GM23338 (cell line): ENCODE data around the gene MYO5C. TPM values are rescaled to one million over a fixed set of nuclear protein-coding genes. Genes with fewer than 3 reads are reported as not detected.

Experiments used
- ATAC-seq: fragments of 200-7000 bp; cut with Tn5 transposase; 3 replicates; pipeline ENCODE4 v1.9.1; 2020
- DNase-seq: peaks from one replicate; pipeline ENCODE4 v3.0.0-alpha.2; 2015; ENCODE audit warnings: low spot score
- H2AFZ ChIP-seq: fragments of 200-600 bp; sonication (generic); 2 replicates; pipeline ENCODE4 v1.8.0; 2016; ENCODE audit warnings: antibody characterized with exemption, mild to moderate bottlenecking, moderate library complexity
- H3F3A ChIP-seq: fragments of 200-600 bp; sonication (generic); replicated peaks from 2 replicates; pipeline ENCODE4 v1.8.0; 2017; ENCODE audit warnings: antibody characterized with exemption, mixed run types, low read depth
- H3K27ac ChIP-seq: fragments of 200-600 bp; sonication (generic); 2 replicates; pipeline ENCODE4 v1.6.1; 2016; ENCODE audit warnings: low read depth
- H3K27me3 ChIP-seq: fragments of 200-600 bp; sonication (generic); 2 replicates; pipeline ENCODE4 v1.8.0; 2016; ENCODE audit warnings: mild to moderate bottlenecking, mixed run types, moderate library complexity; ENCODE audit not compliant: insufficient read depth
- H3K36me3 ChIP-seq: fragments of 200-600 bp; sonication (generic); 2 replicates; pipeline ENCODE4 v1.8.0; 2016; ENCODE audit warnings: mild to moderate bottlenecking; ENCODE audit not compliant: insufficient read depth
- H3K4me1 ChIP-seq: fragments of 200-600 bp; sonication (generic); 2 replicates; pipeline ENCODE4 v1.8.0; 2016; ENCODE audit warnings: mild to moderate bottlenecking, moderate library complexity; ENCODE audit not compliant: insufficient read depth
- H3K4me2 ChIP-seq: fragments of 200-600 bp; sonication (generic); 2 replicates; pipeline ENCODE4 v1.7.1; 2017; ENCODE audit warnings: mixed run types
- H3K4me3 ChIP-seq: fragments of 200-600 bp; sonication (generic); 2 replicates; pipeline ENCODE4 v1.6.1; 2016; ENCODE audit warnings: mixed run types
- H3K79me2 ChIP-seq: fragments of 200-600 bp; sonication (generic); replicated peaks from 2 replicates; pipeline ENCODE4 v1.8.0; 2017; ENCODE audit warnings: mild to moderate bottlenecking; ENCODE audit not compliant: insufficient read depth
- H3K9me2 ChIP-seq: fragments of 200-600 bp; sonication (generic); 2 replicates; pipeline ENCODE4 v1.8.0; 2017; ENCODE audit not compliant: insufficient read depth
- H4K20me1 ChIP-seq: fragments of 200-600 bp; sonication (generic); replicated peaks from 2 replicates; pipeline ENCODE4 v1.8.0; 2017; ENCODE audit warnings: mild to moderate bottlenecking; ENCODE audit not compliant: insufficient read depth
- H3K27ac Mint-ChIP-seq: 2 replicates; pipeline ENCODE4 v1.8.0; 2020; ENCODE audit warnings: inconsistent platforms, mild to moderate bottlenecking, moderate library complexity, mixed read lengths
- H3K27me3 Mint-ChIP-seq: 3 replicates; pipeline ENCODE4 v1.8.0; 2022; ENCODE audit warnings: low read depth, mild to moderate bottlenecking, moderate library complexity, mixed read lengths, inconsistent platforms; ENCODE audit not compliant: insufficient read depth, poor library complexity
- H3K36me3 Mint-ChIP-seq: 3 replicates; pipeline ENCODE4 v1.8.0; 2021; ENCODE audit warnings: low read depth, mild to moderate bottlenecking, inconsistent platforms, moderate library complexity, mixed read lengths
- H3K4me1 Mint-ChIP-seq: 3 replicates; pipeline ENCODE4 v1.8.0; 2020; ENCODE audit warnings: mild to moderate bottlenecking, inconsistent platforms, mixed read lengths
- H3K4me3 Mint-ChIP-seq: 3 replicates; pipeline ENCODE4 v1.8.0; 2021; ENCODE audit warnings: moderate library complexity, mild to moderate bottlenecking, inconsistent platforms, mixed read lengths
- H3K9me3 Mint-ChIP-seq: 3 replicates; pipeline ENCODE4 v1.8.0; 2020; ENCODE audit warnings: moderate library complexity, mild to moderate bottlenecking, inconsistent platforms, mixed read lengths
- CTCF ChIP-seq, 2 experiments: fragments of 200-600 bp in 1 of 2; sonication (generic) in 1 of 2; conservative IDR thresholded peaks; 2 replicates each; pipeline versions ENCODE4 v1.5.1 to v1.6.1; 2016 to 2017; ENCODE audit warnings: antibody characterized with exemption in 2 of 2, low read depth in 2 of 2, mild to moderate bottlenecking in 2 of 2, moderate library complexity in 1 of 2
- NANOG ChIP-seq: IDR thresholded peaks from 2 replicates; pipeline ENCODE4 v1.6.1; 2016; ENCODE audit warnings: antibody characterized with exemption, borderline replicate concordance
- ZNF331 ChIP-seq: fragments of 250-450 bp; sonication (Bioruptor Pico); IDR thresholded peaks from 2 replicates; pipeline ENCODE4 v1.5.0; 2020; ENCODE audit warnings: low read depth, mild to moderate bottlenecking, moderate library complexity
- ZNF462 ChIP-seq: fragments of 250-450 bp; sonication (Bioruptor Pico); IDR thresholded peaks from 2 replicates; pipeline ENCODE4 v1.5.0; 2020; ENCODE audit warnings: mild to moderate bottlenecking, moderate library complexity
- polyA plus RNA-seq: library from polyadenylated mRNA; unstranded; fragments of >200 nt; fragmentation: Nextera tagmentation; extraction: Ambion mirVana; gene quantifications from 2 replicates; pipeline ENCODE4 v1.2.1, GENCODE V29; 2016
- total RNA-seq: library from RNA; depleted of rRNA; stranded (reverse); fragments of >200 nt; shearing (Covaris generic); gene quantifications from 2 replicates; pipeline ENCODE4 v1.2.3, GENCODE V29; 2014

Gene MYO5C
- total and polyA plus RNA-seq, 2 experiments from 2014 or later, result 7.9 to 28.8 TPM

GRCh38 chr15:52207191-52207590 lies 88.4 kb downstream of the MYO5C start:
- peaks cover 15% of the 10 kb centered on the region for H3K4me1 ChIP-seq
- H3F3A ChIP-seq, result no peaks in the 10 kb centered on the region
- ATAC-seq (no peak), DNase-seq (no peak)
- no peak for TF ChIP-seq ZNF462 (CRISPR knock-in tag)
- no peak for TF ChIP-seq NANOG
- no peak overlapping the region for H3K4me3 ChIP-seq
- Mint-ChIP-seq H3K27me3 (peaks cover 4% of the 10 kb centered on the region), H3K4me1 (peaks cover 8% of the 10 kb centered on the region), H3K4me3 (no peak overlapping the region), H3K9me3 (no peaks in the 10 kb centered on the region; the same call in 2 of the 3 replicates), H3K36me3 (peaks cover 31% of the 10 kb centered on the region), H3K27ac (no peak overlapping the region)
- H3K9me2 ChIP-seq, result no peaks in the 10 kb centered on the region
- H3K79me2 ChIP-seq, result no peaks in the 10 kb centered on the region
- H3K36me3 ChIP-seq, result peaks cover 7% of the 10 kb centered on the region; the same call in 1 of the 2 replicates
- H4K20me1 ChIP-seq, result 0 out of 2 replicates have a peak, but pooled peaks cover 5% of the 10 kb centered on the region
- H3K27ac ChIP-seq, result no peak overlapping the region
- H2AFZ ChIP-seq, result no peak overlapping the region
- H3K27me3 ChIP-seq, result no peaks in the 10 kb centered on the region
- H3K4me2 ChIP-seq, result no peak overlapping the region

GRCh38 chr15:52206446-52206845 lies 89.2 kb downstream of the MYO5C start:
- no peak for DNase-seq
- no peaks in the 10 kb centered on the region for H3K9me2 ChIP-seq
- peaks cover 15% of the 10 kb centered on the region for H3K4me1 ChIP-seq
- no peak for ATAC-seq
- H4K20me1 ChIP-seq, result 0 out of 2 replicates have a peak, but pooled peaks cover 5% of the 10 kb centered on the region
- no peaks in the 10 kb centered on the region for H3F3A ChIP-seq
- H3K27ac Mint-ChIP-seq, result no peak overlapping the region
- no peak overlapping the region for H3K4me3 Mint-ChIP-seq
- H3K4me2 ChIP-seq, result no peak overlapping the region
- peaks cover 7% of the 10 kb centered on the region; the same call in 1 of the 2 replicates for H3K36me3 ChIP-seq
- peaks cover 8% of the 10 kb centered on the region for H3K4me1 Mint-ChIP-seq
- no peak overlapping the region for H3K27ac ChIP-seq
- H3K9me3 Mint-ChIP-seq, result no peaks in the 10 kb centered on the region
- no peak overlapping the region for H3K4me3 ChIP-seq
- peaks cover 28% of the 10 kb centered on the region for H3K36me3 Mint-ChIP-seq
- H2AFZ ChIP-seq, result no peak overlapping the region
- no peaks in the 10 kb centered on the region for H3K27me3 ChIP-seq
- no peaks in the 10 kb centered on the region for H3K79me2 ChIP-seq
- peaks cover 4% of the 10 kb centered on the region for H3K27me3 Mint-ChIP-seq
- no peak for TF ChIP-seq ZNF331 (CRISPR knock-in tag)
- TF ChIP-seq CTCF (conservative IDR thresholded peaks at IDR 0.05; ENCODE audit: low read depth in 2 of 2), result no peak
- TF ChIP-seq ZNF462 (CRISPR knock-in tag), result no peak
